Activated CD8-positive, alpha-beta T cell treated with anti-CD3 and anti-CD28 coated beads for 36 hours (primary cell): Measurements from ENCODE around the gene FOXP4. TPM values are rescaled to one million over a fixed set of nuclear protein-coding genes. Genes with fewer than 3 reads are reported as not detected.

Experiments used
- ATAC-seq: fragments of 200-7000 bp; cut with Tn5 transposase; one replicate; pipeline ENCODE4 v1.10.0; 2021; ENCODE audit warnings: mild to moderate bottlenecking, moderate library complexity
- CTCF ChIA-PET: fragments of 350-600 bp; sonication (Branson Sonifier 250); formaldehyde crosslinking; loops from one replicate; lab custom pipeline; 2021; ENCODE audit warnings: antibody characterized with exemption; lab: Charles Lee
- POLR2A ChIA-PET: fragments of 350-600 bp; sonication (Branson Sonifier 250); formaldehyde crosslinking; loops from one replicate; lab custom pipeline; 2021; ENCODE audit warnings: antibody characterized with exemption; lab: Charles Lee
- DNase-seq: peaks from one replicate; pipeline ENCODE4 v3.0.0-alpha.2; 2020
- H3K27ac Mint-ChIP-seq: one replicate; pipeline ENCODE4 v1.8.0; 2021; ENCODE audit warnings: mild to moderate bottlenecking, mixed read lengths
- H3K27me3 Mint-ChIP-seq: one replicate; pipeline ENCODE4 v1.8.0; 2021; ENCODE audit warnings: mixed read lengths
- H3K36me3 Mint-ChIP-seq: one replicate; pipeline ENCODE4 v1.8.0; 2021; ENCODE audit warnings: low read depth, mixed read lengths
- H3K4me1 Mint-ChIP-seq: one replicate; pipeline ENCODE4 v1.8.0; 2021; ENCODE audit warnings: low read depth, mixed read lengths
- H3K4me3 Mint-ChIP-seq: one replicate; pipeline ENCODE4 v1.8.0; 2021; ENCODE audit warnings: mild to moderate bottlenecking, moderate library complexity, mixed read lengths
- H3K9me3 Mint-ChIP-seq: one replicate; pipeline ENCODE4 v1.8.0; 2021; ENCODE audit warnings: mixed read lengths
- CTCF ChIP-seq: fragments of 200-600 bp; IDR thresholded peaks from one replicate; pipeline ENCODE4 v1.8.0; 2022; ENCODE audit warnings: antibody characterized with exemption, mild to moderate bottlenecking
- intact Hi-C: fragments of 100-400 bp; cut with micrococcal nuclease; formaldehyde crosslinking; loops from one replicate; pipeline ENCODE4 v1.10.0; 2022
- total RNA-seq, 2 experiments: library from RNA; stranded (reverse); gene quantifications; one replicate each; pipeline ENCODE4 v1.2.3, GENCODE V29; 2021

FOXP4 gene
- total RNA-seq, 2 experiments from 2014 or later, result 11.0 to 11.8 TPM

DNA sequence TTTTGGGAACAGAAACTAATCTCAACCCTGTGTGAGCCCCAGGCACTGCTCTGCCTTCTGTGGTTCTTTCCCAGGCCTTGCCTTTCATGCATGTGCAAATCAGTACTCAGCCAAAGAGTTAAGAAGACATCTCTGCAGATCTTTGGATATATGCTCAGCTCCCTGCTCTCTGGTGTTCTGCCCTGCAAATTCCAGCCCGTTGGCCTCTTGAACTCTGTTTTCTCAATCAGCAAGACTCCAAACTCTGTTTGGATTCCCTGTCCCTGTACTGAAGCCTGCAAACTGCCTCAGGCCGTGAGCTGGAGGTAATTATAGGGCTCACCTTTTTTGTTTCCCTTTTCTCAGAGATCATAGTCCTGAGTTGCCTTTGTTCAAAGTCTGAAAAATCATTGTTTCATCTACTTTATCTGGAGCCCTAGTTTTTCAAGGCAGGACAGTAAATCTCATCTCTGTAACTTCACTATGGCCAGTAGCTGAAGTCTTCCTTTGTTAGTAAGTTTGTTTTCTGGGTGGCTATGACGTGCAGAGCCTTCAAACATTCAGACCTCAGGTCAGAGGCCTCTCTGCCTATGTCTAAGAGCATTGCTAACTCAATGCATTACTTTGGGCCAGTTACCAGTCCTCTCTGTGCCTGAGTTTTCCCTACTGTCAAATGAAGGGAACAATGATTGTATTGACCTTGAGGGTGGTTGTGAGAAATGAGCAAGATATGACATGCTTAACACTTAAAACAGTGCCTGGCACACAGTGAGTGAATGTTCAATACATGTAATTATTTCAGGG lies 76.2 kb downstream of the FOXP4 start:
- Mint-ChIP-seq H3K4me1 (peaks cover 11% of the 10 kb centered on the region), H3K27ac (no peak overlapping the region), H3K36me3 (no peaks in the 10 kb centered on the region), H3K9me3 (peaks cover 6% of the 10 kb centered on the region), H3K4me3 (no peak overlapping the region), H3K27me3 (peaks cover 10% of the 10 kb centered on the region)
- DNase-seq (no peak), ATAC-seq (no peak)
- TF ChIP-seq CTCF, result no peak
- CTCF ChIA-PET, result no interaction called here
- intact Hi-C loops, result no loop called here
- POLR2A ChIA-PET, result no interaction called here

- no peak overlapping the region for H3K27ac Mint-ChIP-seq
- no peak overlapping the region for H3K4me3 Mint-ChIP-seq
- H3K27me3 Mint-ChIP-seq, result peaks cover 10% of the 10 kb centered on the region
- DNase-seq (no peak), ATAC-seq (no peak)
- H3K9me3 Mint-ChIP-seq, result peaks cover 6% of the 10 kb centered on the region
- POLR2A ChIA-PET, result interaction anchor here (0.6 kb wide), 1 partner anchor 21 kb away, joined by 3 read pairs; no protein-coding TSS in a partner anchor
- CTCF ChIA-PET, result interaction anchor here (1.8 kb wide), 1 partner anchor 20 kb away, joined by 5 read pairs; no protein-coding TSS in a partner anchor
- TF ChIP-seq CTCF, result no peak
- intact Hi-C loops, result no loop called here
- peaks cover 11% of the 10 kb centered on the region for H3K4me1 Mint-ChIP-seq
- no peaks in the 10 kb centered on the region for H3K36me3 Mint-ChIP-seq
Measured at GRCh38 chr6:41623330-41623729, 77.1 kb downstream of the FOXP4 start.

DNA sequence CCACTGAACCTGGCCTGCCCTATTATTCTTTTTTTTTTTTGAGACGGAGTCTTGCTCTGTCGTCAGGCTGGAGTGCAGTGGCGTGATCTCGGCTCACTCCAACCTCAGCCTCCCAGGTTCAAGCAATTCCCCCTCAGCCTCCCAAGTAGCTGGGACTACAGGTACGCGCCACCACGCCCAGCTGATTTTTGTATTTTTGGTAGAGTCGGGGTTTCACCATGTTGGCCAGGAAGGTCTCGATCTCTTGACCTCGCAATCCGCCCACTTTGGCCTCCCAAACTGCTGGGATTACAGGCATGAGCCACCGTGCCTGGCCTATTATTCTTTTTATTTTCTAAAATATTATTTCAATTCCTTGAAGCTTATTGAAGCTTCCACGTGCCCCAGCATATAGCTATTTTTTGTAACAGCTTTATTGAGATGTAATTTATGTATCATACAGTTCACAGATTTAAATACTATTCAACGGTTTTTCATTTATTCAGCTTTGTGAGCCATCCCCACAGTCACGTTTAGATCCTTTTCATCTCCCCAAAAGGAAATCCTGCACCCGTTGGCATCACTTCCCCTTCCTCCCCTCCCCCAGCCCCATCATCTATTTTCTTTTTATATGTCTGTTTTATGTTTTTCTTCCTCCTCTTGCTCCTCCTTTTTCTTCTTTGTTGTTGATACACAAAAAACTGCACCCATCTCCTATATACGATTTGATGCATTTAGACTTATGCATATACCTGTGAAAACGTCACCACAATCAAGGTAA lies 78.6 kb downstream of the FOXP4 start:
- intact Hi-C loops, result no loop called here
- no peak overlapping the region for H3K4me3 Mint-ChIP-seq
- H3K36me3 Mint-ChIP-seq, result no peaks in the 10 kb centered on the region

GRCh38 chr6:41625442-41625841 lies 79.3 kb downstream of the FOXP4 start:
- intact Hi-C loops, result no loop called here
- no peak for ATAC-seq
- peaks cover 7% of the 10 kb centered on the region for H3K27me3 Mint-ChIP-seq
- no peak for TF ChIP-seq CTCF
- ChIA-PET POLR2A (no interaction called here), CTCF (interaction anchor here (1.7 to 1.8 kb wide), 3 partner anchors 22 to 58 kb away, joined by 3 to 5 read pairs (median 5); no protein-coding TSS in a partner anchor)
- peaks cover 11% of the 10 kb centered on the region for H3K4me1 Mint-ChIP-seq
- no peak overlapping the region for H3K4me3 Mint-ChIP-seq
- H3K36me3 Mint-ChIP-seq, result no peaks in the 10 kb centered on the region
- DNase-seq, result peak; percentile 22
- no peak overlapping the region for H3K27ac Mint-ChIP-seq
- peaks cover 6% of the 10 kb centered on the region for H3K9me3 Mint-ChIP-seq

More for the DNA sequence above, 78.6 kb downstream of the FOXP4 start:
- Mint-ChIP-seq H3K9me3 (peaks cover 6% of the 10 kb centered on the region), H3K27me3 (peaks cover 7% of the 10 kb centered on the region), H3K4me1 (peaks cover 11% of the 10 kb centered on the region), H3K27ac (no peak overlapping the region)
- ATAC-seq (no peak), DNase-seq (no peak)
- no peak for TF ChIP-seq CTCF
- ChIA-PET POLR2A (no interaction called here), CTCF (interaction anchor here (1.7 to 1.8 kb wide), 3 partner anchors 22 to 59 kb away, joined by 3 to 5 read pairs (median 5); no protein-coding TSS in a partner anchor)
